GM19035 (cell line): ENCODE data around the gene CBX2.

Source experiments
- ATAC-seq: cut with Tn5 transposase; IDR thresholded peaks from one replicate; pipeline ENCODE4 v1.9.1; 2021; ENCODE audit not compliant: unreplicated experiment

CBX2 gene

DNA sequence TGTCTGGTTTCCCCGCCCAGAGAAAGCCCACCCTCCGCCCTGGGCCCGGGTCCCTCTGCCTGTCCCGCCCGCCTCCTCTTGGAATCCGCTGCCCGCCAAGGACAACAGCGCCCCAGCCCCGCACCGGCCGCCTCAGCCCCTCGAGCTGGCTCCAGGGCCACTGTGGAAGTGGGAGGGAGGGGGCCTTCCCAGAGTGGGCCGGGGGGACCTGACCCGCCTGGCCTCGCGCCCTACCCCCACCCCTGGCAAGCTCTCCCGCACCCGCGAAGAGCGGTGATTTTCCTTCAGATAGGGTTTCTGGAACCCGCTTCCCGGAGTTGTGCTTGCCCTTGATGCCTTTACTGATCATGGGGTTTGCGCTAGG is 21.2 kb downstream of the CBX2 start:
- ATAC-seq: no peak

GRCh38 chr17:79799538-79800324 is 21.8 kb downstream of the CBX2 start:
- ATAC-seq: no peak

GRCh38 chr17:79800325-79801155 is 22.6 kb downstream of the CBX2 start:
- no peak for ATAC-seq

- ATAC-seq: no peak
These were observed 23.4 kb downstream of the CBX2 start for GRCh38 chr17:79801156-79802038.

- ATAC-seq: no peak
These were observed 24.2 kb downstream of the CBX2 start for GRCh38 chr17:79802039-79802735.

GRCh38 chr17:79802736-79803420 is 24.9 kb downstream of the CBX2 start:
- ATAC-seq: no peak

DNA sequence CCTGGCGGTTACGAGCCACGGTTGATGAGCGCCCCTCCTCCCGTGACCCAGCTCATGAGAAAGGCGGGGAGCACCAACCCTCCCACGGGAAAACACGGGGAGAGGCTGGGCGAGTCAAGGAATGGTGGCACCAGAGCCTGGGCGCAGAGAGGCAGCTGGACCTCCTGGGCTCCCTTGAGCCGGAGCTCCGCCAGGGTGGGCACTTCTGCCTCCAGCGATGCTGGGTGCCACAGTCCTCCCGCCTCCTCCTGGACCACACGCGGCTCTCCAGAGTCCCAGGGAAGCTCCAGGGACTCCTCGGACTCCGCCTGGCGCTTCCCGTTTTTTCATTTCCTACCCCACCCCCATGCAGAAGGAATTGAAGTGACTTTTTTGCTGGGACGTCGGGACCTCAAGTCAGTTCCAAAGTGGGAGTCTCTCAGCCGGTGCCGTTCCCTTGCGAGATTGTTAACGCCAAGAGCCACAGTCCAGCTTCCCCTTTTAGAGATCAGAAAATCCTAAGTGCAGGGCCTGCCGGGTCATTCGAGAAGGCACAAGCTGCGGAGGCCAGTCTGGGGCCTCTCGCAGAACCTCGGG is 25.6 kb downstream of the CBX2 start:
- ATAC-seq: no peak

DNA sequence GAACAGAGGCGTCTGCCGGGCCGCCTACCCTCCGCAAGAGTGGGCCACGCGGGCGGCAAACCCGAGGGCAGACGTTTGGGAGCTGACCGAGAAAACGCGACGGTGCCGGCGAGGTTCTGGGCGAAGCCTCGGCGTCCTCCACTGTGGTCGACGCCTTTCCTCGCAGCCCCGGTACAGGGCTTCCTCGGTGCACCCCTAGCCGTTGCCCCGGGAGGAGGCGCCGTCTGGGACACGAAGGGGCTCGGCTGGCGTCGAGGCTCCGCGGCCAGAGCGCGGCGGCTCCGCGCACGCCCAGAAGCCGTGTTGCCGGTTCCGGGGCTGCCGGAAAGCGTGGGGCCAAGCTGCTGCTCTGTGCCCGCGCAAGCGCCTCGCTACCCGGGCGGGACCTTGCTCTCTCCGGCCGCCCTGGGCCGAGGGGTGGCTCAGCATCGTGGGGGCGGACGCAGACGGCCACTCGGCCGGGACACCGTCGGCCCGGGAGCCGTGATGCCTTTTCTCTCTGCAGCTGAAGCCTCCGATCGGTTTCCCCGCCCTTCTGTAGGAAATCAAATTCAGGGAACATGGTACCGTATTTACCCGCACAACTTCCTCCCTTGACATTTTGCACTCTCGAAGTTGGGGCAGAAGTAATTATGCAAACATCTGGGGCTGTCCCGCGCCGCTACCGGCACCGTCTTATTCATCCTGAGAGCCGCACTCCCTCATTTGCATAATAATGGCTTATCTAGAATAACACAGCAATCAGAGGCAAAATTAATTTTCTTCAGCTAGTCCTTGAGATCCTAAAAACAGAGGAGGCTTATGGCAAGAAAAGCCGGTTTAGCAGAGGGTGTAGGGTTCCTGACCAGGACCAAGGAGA is 26.3 kb downstream of the CBX2 start:
- ATAC-seq: peak; percentile 76

DNA sequence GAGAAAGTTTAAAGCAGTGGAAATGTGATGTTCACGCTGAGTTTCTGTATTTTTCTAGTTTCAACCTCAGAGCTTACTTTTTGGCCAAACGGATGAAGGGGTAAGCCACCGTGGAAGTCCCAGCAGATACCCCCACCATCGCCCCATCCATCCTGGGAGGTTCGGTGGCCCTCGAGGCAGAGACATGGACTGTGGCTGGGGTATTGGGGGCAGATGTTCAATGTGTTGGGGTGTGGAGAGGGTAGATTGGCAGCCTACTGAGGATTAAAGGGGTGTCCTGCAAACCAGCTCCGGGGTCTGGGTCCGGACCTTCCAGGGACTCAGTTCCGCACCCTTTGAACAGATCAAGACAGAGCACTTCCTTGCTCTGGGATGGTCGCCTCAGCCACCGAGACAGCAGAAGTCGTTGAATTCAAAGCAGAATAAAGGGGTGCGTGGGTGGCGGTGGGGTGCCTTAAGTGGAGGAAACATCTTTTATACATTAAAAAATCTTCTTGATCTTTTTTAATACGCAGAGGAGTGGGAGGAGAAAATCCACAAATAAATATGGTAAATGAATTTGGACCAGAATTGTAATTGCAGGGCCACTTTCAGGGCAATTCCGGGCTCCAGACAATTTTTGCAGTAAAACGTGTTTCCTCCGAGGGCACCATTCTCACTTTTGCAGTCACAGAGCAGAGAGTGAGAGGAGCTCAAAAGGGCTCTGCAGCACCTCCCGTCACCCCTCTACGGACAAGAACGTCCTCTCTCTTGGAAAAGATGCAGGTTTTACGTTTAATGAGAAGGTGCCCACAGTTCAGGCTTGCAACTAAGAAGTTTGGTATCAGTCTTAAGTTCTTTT is 27.1 kb downstream of the CBX2 start:
- peak; percentile 9 for ATAC-seq

- no peak for ATAC-seq
These were observed 28.5 kb downstream of the CBX2 start for GRCh38 chr17:79806446-79806760.

GRCh38 chr17:79806863-79807720 is 29.1 kb downstream of the CBX2 start:
- no peak for ATAC-seq

GRCh38 chr17:79808763-79809529 is 31.0 kb downstream of the CBX2 start:
- ATAC-seq: no peak

DNA sequence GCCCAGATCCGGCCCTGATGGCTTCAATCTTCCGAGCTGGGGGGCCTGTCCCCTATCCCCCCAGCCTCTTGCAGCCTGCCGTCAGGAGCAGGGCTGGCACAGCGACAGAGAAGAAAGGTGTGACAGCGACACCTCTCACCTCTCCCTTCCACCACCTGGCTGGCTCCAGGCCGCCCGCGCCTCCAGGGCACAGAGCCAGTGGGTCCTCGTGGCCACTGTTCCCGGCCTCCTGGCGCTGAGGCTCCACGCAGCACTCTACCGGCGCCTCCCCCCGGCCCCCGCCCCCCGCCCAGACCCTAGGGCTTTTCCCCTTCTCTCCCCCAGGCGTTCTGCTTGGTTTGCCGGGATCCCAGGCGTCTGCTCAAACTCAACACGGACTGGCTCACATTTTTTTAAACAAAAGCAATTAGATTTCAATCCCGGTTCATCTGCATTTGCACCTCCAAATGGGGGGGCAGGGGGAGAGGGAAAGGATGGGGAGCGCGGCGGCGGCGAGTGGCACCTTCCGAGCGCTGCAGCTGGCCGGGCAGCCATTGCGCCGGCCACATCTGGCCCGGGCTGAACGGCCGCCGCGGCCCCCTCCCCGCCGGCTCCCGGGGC is 31.7 kb downstream of the CBX2 start:
- no peak for ATAC-seq

GRCh38 chr17:79810130-79811010 is 32.4 kb downstream of the CBX2 start:
- peak; percentile 85 for ATAC-seq
